ENCODE measurements around the gene HS6ST3.
"Not testable (repeated sequence)": the region's sequence is repeated elsewhere in the genome, so short reads cannot be mapped to it uniquely, and the experiment has no call there.

Gene HS6ST3

DNA sequence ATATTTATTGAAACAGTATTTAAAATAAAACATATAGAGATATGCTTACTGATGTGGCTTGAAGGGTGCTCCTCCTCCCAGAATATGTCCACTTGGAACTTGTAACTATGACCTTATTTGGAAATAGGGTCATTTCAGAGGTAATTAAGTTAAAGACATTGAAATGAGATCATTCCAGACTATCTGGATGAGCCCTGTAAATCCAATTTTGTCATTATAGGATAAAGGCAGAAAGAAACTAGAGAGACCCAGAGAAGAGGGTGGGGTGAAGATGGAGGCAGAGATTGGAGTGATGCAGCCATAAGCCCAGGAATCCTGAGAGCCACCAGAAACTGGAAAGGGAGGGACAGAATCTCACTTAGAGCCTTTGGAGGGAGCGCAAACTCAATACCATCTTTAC, 661.2 kb downstream of the HS6ST3 start:
- DNase-seq: no peak

DNA sequence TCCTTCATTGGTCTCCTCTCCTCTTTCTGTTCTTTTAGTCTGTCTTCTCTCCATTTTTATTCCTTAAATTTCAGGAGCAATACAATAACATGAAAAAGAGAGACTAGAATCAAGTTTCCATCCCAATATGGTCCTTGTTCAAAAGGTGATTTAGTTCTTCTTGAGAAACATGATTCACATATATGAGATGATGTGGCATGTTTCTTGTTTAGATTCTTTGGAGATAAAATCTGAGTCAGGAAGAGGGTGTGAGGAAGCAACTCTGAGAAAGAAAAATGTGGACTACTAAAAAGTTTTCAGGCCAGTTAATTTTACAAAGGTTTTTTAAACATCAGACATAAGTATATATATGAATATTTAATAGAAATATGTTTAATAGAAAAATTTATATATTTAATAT, 673.0 kb downstream of the HS6ST3 start:
- no peak for DNase-seq

DNA sequence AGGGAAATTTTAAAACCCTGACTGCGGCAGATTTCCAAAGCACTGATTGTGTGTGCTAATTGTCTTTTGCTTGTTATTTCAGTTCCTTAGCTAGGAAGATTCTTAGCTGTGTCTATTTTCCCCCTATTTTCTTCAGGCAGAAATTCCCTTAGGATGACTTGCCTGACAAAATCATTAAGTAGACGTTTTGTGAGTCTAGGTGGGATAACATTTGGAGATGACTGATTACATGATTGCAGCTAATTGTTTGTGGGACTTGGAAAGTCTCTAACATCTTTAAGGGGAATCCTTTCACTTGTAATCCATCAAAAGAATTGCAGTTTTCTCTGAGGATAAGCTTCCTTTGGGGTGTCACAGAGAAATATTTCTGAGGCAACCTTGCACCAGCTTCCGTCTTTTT, 676.4 kb downstream of the HS6ST3 start:
- no peak for DNase-seq

DNA sequence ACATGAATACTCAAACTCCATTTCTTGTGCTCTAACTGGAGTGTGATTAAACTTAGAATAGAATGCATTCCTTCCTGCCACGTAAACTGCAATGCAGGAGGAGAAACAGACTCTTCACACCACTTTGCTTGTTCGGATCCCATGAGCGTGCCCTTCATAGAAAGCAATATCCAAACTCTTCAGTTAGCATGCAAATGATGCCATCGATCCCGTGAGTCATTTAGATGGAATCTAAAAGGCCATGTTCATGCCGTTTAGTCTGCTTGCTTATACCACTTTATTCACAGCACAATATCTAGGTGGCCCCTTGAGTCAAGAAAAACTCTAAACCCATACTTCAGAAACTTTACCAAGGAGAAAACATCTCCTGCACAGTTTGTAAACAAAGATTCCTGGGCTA, 678.6 kb downstream of the HS6ST3 start:
- DNase-seq: no peak

DNA sequence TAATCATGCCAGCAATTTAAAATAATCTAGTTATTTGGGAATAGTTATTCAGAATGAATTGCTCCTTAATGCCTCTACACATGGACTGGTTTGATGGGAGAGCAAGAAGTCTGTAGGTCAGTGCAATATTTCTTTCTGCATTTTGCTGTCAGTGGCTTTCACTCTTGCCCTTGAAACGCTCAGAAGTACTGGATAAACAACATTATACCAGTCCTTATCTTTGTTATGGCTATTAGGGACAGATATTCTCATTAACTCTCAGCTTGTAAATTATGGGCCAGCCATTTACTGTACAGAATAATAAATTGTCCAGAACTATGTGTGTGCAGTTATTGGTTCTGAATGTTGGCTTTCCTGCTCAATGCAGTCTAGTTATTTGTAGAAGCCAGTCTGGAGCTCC, 680.0 kb downstream of the HS6ST3 start:
- DNase-seq: no peak

DNA sequence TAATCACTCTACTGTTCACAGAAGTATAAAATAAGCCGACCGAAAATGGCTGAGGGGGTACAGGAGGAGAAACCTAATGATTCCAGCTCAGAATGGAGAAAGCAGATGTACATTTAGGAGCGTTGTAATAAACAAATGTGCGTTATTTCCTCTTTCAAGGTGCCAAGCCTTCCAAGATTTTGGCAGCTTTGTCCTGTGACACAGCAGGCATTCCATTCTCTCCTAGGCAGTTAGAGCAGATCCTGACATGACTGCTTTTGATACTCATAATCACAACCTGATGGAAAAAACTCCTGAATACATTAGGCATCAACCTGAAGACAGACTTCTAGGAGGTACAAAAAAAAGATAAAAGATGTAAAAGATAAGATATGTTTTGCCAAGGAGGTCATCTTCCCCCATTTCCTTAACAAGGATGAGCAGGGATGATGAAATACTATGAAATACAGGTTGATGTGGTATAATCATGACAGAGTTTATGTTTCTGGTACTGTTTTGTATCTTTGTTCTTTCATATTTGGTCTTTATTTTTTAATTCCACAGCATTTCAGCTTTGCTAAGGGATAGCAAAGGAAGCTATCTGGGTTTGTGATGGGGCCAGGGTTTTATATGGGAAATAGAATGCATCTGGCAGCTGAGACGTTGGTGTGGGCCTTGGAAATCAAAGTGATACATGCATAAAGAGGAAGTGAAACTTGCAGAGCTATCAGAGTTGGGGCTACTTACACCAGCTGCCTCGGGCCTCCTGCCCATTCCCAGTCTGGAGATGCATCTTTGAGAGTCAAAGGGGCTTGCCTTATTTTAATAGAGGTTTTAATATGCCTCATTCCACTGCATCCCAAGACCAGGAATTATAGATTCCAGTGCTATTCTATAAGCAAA, 681.8 kb downstream of the HS6ST3 start:
- no peak for DNase-seq

DNA sequence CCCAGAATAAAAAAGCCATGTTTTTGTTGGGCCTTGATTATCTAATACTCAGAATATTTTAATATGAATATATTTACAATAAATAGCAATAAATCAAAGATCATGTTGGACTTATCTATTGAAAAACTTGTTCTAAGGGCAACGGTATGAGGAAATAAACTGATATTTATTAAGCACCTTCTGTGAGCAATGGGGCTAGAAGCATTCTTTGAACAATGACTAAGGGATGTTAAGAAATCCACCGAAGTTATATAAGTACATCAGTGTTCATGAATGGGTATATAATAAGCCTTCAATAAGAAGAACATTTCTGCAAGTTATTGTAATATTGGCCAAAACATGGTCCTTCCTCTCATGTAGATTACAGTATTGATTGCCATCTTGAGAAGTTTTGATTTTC, 682.5 kb downstream of the HS6ST3 start:
- no peak for DNase-seq

DNA sequence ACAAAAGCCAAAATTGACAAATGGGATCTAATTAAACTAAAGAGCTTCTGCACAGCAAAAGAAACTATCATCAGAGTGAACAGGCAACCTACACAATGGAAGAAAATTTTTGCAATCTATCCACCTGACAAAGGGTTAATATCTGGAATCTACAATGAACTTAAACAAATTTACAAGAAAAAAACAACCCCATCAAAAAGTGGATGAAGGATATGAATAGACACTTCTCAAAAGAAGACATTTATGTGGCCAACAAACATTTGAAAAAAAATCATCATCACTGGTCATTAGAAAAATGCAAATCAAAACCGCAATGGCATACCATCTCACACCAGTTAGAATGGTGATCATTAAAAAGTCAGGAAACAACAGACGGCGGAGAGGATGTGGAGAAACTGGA, 688.4 kb downstream of the HS6ST3 start:
- DNase-seq: not testable (repeated sequence)

DNA sequence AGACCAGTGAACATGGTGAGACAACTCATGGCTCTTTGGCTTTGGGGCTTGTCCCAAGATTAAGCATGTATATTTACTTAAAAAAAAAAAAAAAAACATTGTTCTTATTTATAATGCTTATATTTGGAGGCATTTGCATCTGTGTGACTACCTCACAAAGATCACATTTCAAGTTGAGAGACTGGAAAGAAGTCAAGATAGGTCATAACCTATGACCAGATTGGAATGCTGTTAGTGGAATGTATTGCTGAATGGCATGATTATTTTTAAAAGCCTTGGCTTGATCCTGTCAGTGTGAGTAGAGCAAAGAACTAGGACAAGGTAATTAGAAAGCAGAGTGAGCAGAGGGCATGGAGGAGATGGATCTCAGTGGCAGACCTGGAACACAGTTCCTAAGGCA, 689.8 kb downstream of the HS6ST3 start:
- DNase-seq: no peak

DNA sequence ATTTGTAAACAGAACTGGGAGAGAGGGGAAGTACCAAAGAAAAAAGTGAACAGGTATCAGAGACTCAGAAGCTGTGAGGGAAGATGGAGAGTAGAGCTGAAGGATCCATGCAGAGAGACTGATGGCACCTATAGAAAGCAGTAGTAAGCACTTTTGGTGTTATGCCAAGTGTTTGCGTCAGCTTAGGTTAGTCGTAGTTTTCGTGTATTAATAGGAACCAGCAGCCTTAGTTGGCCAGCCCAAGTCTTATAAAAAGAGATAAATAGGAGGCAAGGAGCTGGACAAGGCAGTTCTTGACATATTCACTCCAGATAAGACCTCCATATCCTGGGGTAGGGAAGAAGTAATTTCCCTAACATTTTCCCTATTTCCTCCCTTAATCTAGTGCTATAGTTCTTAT, 690.2 kb downstream of the HS6ST3 start:
- no peak for DNase-seq

DNA sequence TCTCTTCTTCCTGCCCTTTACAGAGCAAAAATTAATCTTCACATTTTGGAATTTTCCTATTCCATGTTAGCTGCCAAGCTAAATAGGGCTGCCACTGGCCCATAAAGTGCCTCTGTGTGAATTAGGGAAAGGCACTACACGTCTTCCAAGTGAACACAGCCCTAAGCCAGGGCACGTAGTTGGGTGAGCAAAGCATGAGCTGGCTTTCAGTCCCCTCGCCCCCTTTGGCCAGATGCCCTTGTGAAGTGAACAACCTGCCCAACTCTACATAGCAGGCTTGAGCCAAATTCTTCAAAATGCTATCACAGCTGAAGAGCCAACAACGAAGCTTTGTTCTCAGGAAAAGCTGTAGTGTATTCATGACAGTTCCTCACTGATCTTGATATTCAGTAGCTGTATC, 691.2 kb downstream of the HS6ST3 start:
- no peak for DNase-seq

DNA sequence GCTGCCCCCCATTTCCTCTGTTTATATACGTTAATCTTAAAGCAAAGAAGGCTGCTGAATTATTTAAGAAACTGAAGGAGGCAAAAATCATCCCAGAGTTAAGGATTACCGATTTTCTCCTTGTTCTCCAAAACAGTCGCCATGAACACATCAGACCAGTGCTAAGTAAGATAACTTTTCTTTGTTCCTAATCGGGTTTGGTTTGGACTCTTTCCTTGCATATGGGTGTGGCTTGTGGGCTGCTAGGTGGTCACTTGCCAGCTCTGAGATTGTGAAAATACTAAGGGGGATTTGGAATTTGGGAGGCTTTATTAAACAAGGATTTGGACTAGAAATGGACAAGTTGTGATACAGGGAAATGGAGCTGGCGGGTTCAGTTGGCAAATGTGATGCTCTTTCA, 692.3 kb downstream of the HS6ST3 start:
- DNase-seq: no peak

DNA sequence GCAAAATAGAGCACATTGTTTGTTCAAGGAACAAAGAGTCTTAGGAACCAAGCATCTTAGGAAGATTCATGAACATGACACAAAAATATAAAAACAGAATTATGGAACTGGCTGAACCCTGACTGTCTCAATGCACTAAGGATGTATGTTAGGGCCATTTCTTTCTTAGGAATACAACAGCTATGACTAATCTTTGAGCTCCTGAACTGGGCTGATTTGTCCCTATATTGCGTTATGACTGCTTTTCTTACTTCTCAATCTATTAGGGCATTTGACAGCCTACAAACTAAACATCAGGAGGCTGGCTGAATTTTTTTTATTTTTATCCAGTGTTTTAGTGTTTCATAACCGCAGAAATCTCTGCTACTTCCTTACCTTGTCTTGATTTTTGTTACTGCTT, 693.1 kb downstream of the HS6ST3 start:
- no peak for DNase-seq

DNA sequence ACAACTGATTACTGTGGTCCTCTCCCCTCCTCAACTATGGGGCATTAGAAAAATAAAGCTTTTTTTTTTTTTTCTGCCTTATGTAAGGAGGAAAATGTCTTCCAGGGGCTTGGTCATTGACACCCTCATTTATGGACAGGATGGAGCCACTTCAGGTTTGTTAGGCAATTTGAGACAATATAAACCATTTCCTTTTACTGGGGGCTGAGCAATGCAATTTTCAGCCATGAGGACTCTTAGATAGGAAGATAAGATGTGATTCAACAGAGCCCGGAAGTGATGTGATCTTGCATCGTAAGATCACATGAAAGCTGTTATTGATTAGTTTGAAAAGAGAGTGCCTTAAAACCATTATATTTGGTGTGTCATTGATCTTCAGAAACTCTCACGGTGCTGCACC, 693.6 kb downstream of the HS6ST3 start:
- no peak for DNase-seq

DNA sequence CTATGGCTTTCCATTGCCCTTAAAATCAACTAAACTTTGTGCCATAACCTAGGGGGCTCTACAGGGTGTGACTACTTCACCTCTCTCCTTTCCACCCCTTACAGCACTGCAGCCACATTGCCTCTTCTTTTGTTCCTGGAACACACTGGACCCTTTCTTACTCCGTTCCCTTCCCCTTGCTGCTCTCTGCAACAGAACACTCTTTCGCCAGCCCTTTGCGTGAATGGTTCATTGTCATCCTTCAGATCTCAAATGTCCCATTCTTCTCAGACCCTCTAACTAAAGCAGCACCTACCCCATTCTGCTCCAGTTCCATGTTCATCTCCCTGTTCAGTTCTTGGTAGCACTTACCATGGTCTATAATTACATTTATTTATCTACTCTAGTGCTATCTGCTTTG, 696.1 kb downstream of the HS6ST3 start:
- DNase-seq: no peak

DNA sequence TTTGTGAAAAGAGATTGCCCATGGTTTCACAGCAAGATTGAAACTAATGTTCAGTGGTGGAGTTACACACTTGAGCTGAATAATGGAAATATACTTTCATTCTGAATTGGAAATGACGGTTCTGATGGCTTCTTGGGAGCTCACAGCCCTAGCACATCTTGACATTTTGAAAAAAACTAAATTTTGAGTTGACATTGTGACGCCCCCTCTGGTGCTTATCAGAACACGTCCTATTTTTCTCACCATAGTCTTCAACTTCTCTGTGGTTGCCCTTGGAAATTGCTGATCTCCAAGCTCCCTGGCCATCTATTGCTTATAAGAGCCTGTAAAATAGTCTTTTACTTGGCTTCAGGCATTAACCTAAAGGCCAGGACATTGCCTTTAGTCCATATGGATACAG, 702.3 kb downstream of the HS6ST3 start:
- no peak for DNase-seq

DNA sequence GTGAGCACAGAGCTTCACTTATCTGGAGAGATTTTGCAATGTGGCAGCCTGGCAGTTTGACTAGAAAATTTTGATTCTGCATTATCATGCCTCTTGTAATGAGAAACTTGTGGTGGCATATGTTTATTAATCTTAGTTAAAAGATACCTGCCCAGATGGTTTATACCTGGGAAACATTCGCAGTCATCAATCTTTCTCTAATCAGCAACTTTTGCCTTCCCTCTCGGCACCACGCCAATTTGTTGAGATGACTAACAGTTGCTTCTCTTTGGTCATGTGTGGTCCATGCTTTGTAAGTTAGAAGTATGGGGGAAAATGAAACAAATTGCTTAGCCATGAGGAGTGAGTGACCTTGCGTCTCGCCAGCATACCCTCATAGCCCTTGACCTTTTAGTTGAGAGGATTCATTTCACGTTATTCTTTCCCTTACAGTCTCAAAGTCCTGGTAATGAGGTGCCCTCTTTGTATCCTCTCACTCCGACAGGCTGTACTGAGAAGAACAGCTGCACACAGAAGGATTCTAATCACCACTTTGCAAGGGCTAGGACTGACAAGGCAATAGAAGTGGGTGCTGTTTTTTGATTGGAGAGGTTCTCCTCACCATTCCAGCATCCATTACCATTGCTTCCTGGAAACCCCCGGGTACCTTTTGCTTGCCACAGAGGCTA, 703.0 kb downstream of the HS6ST3 start:
- DNase-seq: no peak

DNA sequence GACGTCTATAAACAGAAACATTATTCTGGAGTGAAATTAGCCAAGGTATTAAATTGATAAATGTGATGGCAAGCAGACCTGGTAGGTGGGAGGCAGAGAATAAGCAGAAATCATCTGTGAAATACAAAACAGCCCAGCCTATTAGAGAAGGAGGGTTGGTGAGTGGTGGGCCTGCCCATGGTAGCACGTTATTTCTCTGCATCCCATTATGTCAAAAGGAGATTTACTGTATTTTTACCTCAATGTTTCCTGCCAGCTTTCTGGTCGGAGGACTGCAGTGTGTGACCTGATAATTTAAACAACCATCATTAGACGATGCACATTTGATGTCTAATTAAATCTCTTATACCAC, 703.5 kb downstream of the HS6ST3 start:
- no peak for DNase-seq

DNA sequence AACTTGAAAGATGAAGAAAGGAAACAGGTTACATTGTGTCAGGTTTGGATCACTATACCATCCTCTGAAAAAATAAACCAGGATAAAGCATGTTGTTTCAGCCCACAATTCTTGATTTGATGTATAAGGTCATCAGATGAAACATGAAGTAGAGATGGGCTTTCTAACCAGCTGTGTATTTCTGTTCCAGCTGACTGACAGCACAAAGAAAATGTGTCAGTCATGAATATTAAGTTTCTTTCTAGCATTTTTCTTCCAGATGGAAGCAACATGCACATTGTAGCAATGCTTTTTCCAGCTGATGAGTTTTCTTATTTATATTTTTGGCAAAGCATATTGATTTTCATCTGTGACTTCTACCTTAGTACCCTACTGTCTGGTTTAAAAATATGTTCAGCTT, 704.8 kb downstream of the HS6ST3 start:
- no peak for DNase-seq

DNA sequence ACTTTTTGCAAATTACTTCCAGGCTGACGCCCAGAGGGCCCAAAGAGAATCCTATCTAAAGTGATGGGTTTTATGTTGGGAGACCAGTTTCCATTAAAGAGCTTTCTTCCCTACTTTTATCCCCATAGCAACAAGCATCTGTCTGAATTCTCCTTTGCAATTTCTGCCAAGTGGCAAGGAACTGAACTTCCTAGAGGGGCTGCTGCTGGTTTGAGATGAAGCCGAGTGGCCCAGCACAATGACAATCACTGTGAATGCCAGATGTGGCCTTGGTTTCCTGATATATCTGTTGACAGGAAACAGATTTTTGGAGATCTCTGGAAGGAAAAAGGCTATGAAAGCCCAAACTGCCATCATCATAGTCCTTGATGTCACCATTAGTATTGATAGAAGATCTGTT, 705.8 kb downstream of the HS6ST3 start:
- DNase-seq: no peak

DNA sequence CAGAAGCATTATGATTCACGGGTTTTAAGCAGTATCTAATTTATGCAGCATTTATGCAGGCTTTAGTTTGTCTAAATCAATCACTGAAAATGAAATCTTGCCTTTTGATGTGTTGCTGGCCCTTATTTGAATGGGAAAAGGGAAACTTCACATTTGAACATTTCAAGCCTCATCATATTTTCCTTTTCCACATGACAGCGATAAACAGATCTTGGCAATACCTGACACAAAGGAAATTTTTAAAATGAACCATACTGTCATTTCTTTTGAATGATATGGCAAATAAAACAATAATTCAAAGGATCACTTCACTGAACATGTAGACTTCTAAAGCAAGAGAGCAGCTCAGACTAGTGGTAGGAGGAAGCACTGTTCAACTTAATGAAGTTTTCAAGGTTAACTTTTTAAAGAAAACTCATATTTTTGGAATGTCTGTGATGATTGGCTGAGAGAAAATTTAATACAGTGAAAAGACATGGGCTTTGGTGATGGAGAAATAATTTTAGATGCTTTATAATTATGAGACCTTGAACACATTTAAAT, 706.3 kb downstream of the HS6ST3 start:
- no peak for DNase-seq

DNA sequence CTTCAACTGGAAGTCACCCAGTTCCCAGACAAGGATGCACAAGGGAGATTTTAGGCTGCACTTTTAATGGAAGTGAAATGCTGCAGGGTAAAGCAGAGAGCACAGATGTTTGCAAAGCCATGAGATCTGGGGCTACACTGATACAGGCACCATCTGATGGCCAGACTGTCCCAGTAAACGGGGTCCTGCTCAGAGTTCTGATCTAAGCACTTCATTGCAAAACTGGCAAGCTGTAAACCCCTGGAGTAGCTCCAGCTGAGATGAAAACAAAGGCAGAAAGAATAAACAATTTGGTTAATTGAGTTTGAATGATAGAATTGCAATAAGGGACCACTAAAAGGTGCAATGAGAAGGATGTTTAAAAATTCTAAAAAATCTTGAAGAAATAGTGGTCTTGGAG, 707.2 kb downstream of the HS6ST3 start:
- no peak for DNase-seq

DNA sequence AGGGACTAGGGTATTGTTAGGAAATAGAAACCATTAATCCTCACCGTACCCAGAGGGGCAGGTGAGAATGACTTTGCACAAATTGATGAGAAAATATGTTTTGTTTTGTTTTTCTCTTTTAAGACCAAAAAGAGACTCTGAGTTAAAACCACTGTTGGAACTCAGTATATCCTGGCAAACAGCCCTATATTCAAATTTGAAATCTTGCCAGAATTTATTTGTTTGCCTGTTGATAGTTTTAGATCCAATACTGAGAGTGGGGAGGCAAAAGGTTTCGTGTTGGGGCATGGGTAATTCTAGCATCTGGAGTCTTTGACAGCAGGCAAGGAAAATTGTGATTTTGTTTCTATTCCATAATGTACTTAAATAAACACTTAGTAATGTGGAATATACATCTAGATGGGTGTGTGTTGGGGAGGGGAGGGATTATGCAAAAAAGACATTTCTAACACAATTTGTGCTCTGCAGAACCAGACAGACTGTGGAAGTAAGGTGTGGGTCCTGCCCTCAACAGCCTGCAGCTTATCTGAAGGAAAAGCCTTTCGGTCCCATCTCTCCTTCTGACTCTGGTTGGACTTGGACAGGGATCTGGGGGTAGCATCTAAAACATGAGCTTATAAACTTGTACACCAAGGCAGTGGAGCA, 713.7 kb downstream of the HS6ST3 start:
- no peak for DNase-seq

DNA sequence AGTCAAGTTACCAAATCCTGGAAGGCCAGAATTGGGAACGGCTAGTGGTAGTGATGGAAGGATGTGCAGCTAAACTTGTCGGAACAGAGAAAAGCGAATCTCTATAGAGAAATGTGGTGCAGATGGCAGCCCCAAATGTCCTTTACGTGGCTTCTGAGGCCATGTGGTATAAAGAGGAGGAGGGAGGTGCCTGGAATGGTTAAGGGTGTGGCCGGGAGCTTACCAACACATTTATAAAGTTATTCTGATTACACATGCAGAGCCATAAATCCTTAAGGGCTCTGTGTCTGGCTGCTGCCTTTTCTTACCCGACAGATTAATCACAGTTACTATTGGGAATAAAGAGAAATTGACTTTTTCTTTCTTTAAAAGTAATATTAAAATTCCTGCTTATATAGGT, 714.3 kb downstream of the HS6ST3 start:
- no peak for DNase-seq

All from NK-92 treated with Interleukin-12 subunit alpha and Interleukin-12 subunit beta, amount 100 ng/mL, for 24 hours (cell line).